Measurements from ENCODE around the gene MS4A4E. TPM values are rescaled to one million over a fixed set of nuclear protein-coding genes. Genes with fewer than 3 reads are reported as not detected.

MS4A4E gene
- polyA plus RNA-seq, 1 donor (not counting 4 experiments of a cell fraction or from before 2014, with no cell fraction given), result not detected

DNA sequence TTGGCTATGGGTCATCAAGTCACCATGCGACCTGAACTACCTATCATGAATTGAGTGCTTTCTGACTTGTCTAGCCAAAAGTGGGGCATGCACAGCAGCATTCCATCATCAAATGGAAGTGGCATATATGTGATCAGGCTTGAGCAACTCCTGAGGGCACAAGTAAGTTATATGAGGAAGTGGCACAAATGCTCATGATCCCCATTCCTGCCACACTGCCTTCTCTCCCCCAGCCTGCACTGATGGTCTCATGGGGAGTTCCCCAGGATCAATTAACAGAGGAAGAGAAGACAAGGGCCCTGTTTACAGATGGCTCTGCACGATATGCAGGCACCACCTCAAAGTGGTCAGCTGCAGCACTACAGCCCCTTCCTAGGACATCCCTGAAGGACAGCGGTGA is 21.8 kb downstream of the MS4A4E start:
- Histone ChIP-seq H3K36me3 (ENCODE audit: control insufficient read depth in 2 of 2, extremely low read depth in 1 of 2, insufficient read depth in 2 of 2, low read length in 2 of 2) (no peaks in the 10 kb centered on the region), H3K4me3 (ENCODE audit: control insufficient read depth in 2 of 3, extremely low read depth in 1 of 3, insufficient read depth in 2 of 3, low read depth in 1 of 3, low read length in 3 of 3) (no peak overlapping the region), H3K27me3 (ENCODE audit: control insufficient read depth, extremely low read depth, insufficient read depth, low read length) (no peaks in the 10 kb centered on the region), H4K20me1 (ENCODE audit: control insufficient read depth, extremely low read depth, insufficient read depth, low read length) (no peaks in the 10 kb centered on the region), H3K9me1 (ENCODE audit: control insufficient read depth, extremely low read depth, insufficient read depth, low read length) (no peaks in the 10 kb centered on the region), H3K79me2 (ENCODE audit: control insufficient read depth, insufficient read depth, low read length) (no peaks in the 10 kb centered on the region), H3K4me2 (ENCODE audit: control insufficient read depth, extremely low read depth, insufficient read depth, low read depth, low read length) (no peak overlapping the region), H3K27ac (ENCODE audit: control insufficient read depth, insufficient read depth, low read length) (no peak overlapping the region), H3K9ac (ENCODE audit: control insufficient read depth, extremely low read depth, insufficient read depth, low read length) (no peak overlapping the region), H3K4me1 (ENCODE audit: control insufficient read depth, extremely low read depth, insufficient read depth, low read length) (no peaks in the 10 kb centered on the region), H2AFZ (ENCODE audit: control insufficient read depth, low read length) (no peak overlapping the region), H3K9me3 (ENCODE audit: control insufficient read depth, low read depth, low read length) (no peaks in the 10 kb centered on the region)
- dilution Hi-C loops (cut with MboI; ENCODE audit: extremely low pct_ligation_motif_present, low sequenced_read_pairs), result no loop called here
- TF ChIP-seq, protein P1, sequence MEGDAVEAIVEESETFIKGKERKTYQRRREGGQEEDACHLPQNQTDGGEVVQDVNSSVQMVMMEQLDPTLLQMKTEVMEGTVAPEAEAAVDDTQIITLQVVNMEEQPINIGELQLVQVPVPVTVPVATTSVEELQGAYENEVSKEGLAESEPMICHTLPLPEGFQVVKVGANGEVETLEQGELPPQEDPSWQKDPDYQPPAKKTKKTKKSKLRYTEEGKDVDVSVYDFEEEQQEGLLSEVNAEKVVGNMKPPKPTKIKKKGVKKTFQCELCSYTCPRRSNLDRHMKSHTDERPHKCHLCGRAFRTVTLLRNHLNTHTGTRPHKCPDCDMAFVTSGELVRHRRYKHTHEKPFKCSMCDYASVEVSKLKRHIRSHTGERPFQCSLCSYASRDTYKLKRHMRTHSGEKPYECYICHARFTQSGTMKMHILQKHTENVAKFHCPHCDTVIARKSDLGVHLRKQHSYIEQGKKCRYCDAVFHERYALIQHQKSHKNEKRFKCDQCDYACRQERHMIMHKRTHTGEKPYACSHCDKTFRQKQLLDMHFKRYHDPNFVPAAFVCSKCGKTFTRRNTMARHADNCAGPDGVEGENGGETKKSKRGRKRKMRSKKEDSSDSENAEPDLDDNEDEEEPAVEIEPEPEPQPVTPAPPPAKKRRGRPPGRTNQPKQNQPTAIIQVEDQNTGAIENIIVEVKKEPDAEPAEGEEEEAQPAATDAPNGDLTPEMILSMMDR (optimal IDR thresholded peaks at IDR 0.05 in 1 of 3, IDR thresholded peaks at IDR 0.05 in 1 of 3, conservative IDR thresholded peaks at IDR 0.05 in 1 of 3; ENCODE audit: extremely low read depth in 1 of 3, insufficient read depth in 2 of 3, low read length in 3 of 3), result no peak
- no peak for TF ChIP-seq EZH2 (IDR thresholded peaks at IDR 0.05; ENCODE audit: low read length)
- DNase-seq (ENCODE audit: low read depth, low spot score) (no peak), FAIRE-seq (no peak)

DNA sequence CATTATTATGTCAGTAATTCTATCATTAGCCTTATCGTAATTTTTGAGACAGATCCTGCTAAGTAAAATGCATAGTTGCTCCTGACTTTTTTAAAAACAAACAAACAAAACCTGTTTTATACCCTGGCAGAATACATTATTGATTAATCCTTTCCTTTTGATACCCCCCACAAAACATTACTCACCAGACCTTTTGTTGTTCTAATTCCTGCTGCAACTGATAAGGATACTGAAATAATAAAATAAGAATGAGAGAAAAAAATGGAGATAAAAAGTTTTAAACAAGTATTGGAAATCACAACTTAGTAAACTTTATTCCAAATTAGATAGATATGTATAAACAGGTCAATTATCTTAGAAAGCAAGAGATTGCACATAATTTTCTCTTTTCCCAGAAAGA is 28.6 kb downstream of the MS4A4E start:
- TF ChIP-seq, protein P1 (optimal IDR thresholded peaks at IDR 0.05 in 1 of 3, IDR thresholded peaks at IDR 0.05 in 1 of 3, conservative IDR thresholded peaks at IDR 0.05 in 1 of 3; ENCODE audit: extremely low read depth in 1 of 3, insufficient read depth in 2 of 3, low read length in 3 of 3), result no peak
- TF ChIP-seq EZH2 (IDR thresholded peaks at IDR 0.05; ENCODE audit: low read length), result no peak
- no peak overlapping the region for H3K27ac ChIP-seq (ENCODE audit: control insufficient read depth, insufficient read depth, low read length)
- no peak overlapping the region for H2AFZ ChIP-seq (ENCODE audit: control insufficient read depth, low read length)
- no peak for FAIRE-seq
- no peak overlapping the region for H3K9ac ChIP-seq (ENCODE audit: control insufficient read depth, extremely low read depth, insufficient read depth, low read length)
- no peaks in the 10 kb centered on the region for H3K36me3 ChIP-seq (ENCODE audit: control insufficient read depth in 2 of 2, extremely low read depth in 1 of 2, insufficient read depth in 2 of 2, low read length in 2 of 2)
- dilution Hi-C loops (cut with MboI; ENCODE audit: extremely low pct_ligation_motif_present, low sequenced_read_pairs), result no loop called here
- H3K4me2 ChIP-seq (ENCODE audit: control insufficient read depth, extremely low read depth, insufficient read depth, low read depth, low read length), result no peak overlapping the region
- DNase-seq (ENCODE audit: low read depth, low spot score), result no peak
- H3K79me2 ChIP-seq (ENCODE audit: control insufficient read depth, insufficient read depth, low read length), result no peaks in the 10 kb centered on the region
- H3K27me3 ChIP-seq (ENCODE audit: control insufficient read depth, extremely low read depth, insufficient read depth, low read length), result no peaks in the 10 kb centered on the region
- no peaks in the 10 kb centered on the region for H4K20me1 ChIP-seq (ENCODE audit: control insufficient read depth, extremely low read depth, insufficient read depth, low read length)
- H3K4me1 ChIP-seq (ENCODE audit: control insufficient read depth, extremely low read depth, insufficient read depth, low read length), result no peaks in the 10 kb centered on the region
- H3K9me3 ChIP-seq (ENCODE audit: control insufficient read depth, low read depth, low read length), result no peaks in the 10 kb centered on the region
- H3K9me1 ChIP-seq (ENCODE audit: control insufficient read depth, extremely low read depth, insufficient read depth, low read length), result no peaks in the 10 kb centered on the region
- no peak overlapping the region for H3K4me3 ChIP-seq (ENCODE audit: control insufficient read depth in 2 of 3, extremely low read depth in 1 of 3, insufficient read depth in 2 of 3, low read depth in 1 of 3, low read length in 3 of 3)
